ENCODE data around the gene CAMKK2. TPM values are rescaled to one million over a fixed set of nuclear protein-coding genes. Genes with fewer than 3 reads are reported as not detected.

The CAMKK2 gene
- total and polyA plus RNA-seq, 2 donors (not counting 1 experiment from before 2014, with no cell fraction given), result 19.3 to 26.4 TPM

GRCh38 chr12:121214855-121215745 is 81.4 kb downstream of the CAMKK2 start:
- peak overlapping the region; percentile 62 for H3K27ac ChIP-seq (ENCODE audit: insufficient read depth, low read length)
- H3K27me3 ChIP-seq (ENCODE audit: control insufficient read depth, insufficient read depth, low read length), result no peaks in the 10 kb centered on the region
- peaks cover 9% of the 10 kb centered on the region for H3K4me1 ChIP-seq (ENCODE audit: control insufficient read depth, extremely low read depth, insufficient read depth, low read length)
- H3K4me2 ChIP-seq (ENCODE audit: extremely low read depth, insufficient read depth, low read length), result peak overlapping the region; percentile 1
- TF ChIP-seq CTCF (conservative IDR thresholded peaks at IDR 0.05 in 1 of 2, IDR thresholded peaks at IDR 0.05 in 1 of 2; ENCODE audit: low read depth in 1 of 2, low read length in 2 of 2) (no peak), EZH2 (IDR thresholded peaks at IDR 0.05; ENCODE audit: low read length, missing control alignments) (no peak)
- peaks cover 1% of the 10 kb centered on the region for H3K79me2 ChIP-seq (ENCODE audit: control insufficient read depth, insufficient read depth, low read length)
- peaks cover 6% of the 10 kb centered on the region for H3K36me3 ChIP-seq (ENCODE audit: control insufficient read depth, insufficient read depth, low read length)
- no peak overlapping the region for H3K4me3 ChIP-seq (replicated peaks in 1 of 4; ENCODE audit: control extremely low read depth in 1 of 4, insufficient read depth in 1 of 4, low read depth in 3 of 4, low read length in 4 of 4)
- H3K9me3 ChIP-seq (ENCODE audit: control insufficient read depth, insufficient read depth, low read depth, low read length), result no peaks in the 10 kb centered on the region
- no peak overlapping the region for H2AFZ ChIP-seq (ENCODE audit: low read length)
- DNase-seq (ENCODE audit: low read depth in 2 of 2), result peak; percentile 87 to 96
- no peaks in the 10 kb centered on the region for H4K20me1 ChIP-seq (ENCODE audit: control insufficient read depth, extremely low read depth, insufficient read depth, low read length)
- no peak overlapping the region for H3K9ac ChIP-seq (ENCODE audit: insufficient read depth, low read length)

GRCh38 chr12:121214166-121214777 is 82.2 kb downstream of the CAMKK2 start:
- Histone ChIP-seq H4K20me1 (ENCODE audit: control insufficient read depth, extremely low read depth, insufficient read depth, low read length) (no peaks in the 10 kb centered on the region), H2AFZ (ENCODE audit: low read length) (no peak overlapping the region), H3K27ac (ENCODE audit: insufficient read depth, low read length) (peak overlapping the region; percentile 62), H3K4me1 (ENCODE audit: control insufficient read depth, extremely low read depth, insufficient read depth, low read length) (peaks cover 9% of the 10 kb centered on the region), H3K9me3 (ENCODE audit: control insufficient read depth, insufficient read depth, low read depth, low read length) (no peaks in the 10 kb centered on the region), H3K36me3 (ENCODE audit: control insufficient read depth, insufficient read depth, low read length) (peaks cover 6% of the 10 kb centered on the region), H3K27me3 (ENCODE audit: control insufficient read depth, insufficient read depth, low read length) (no peaks in the 10 kb centered on the region), H3K79me2 (ENCODE audit: control insufficient read depth, insufficient read depth, low read length) (peaks cover 1% of the 10 kb centered on the region), H3K4me2 (ENCODE audit: extremely low read depth, insufficient read depth, low read length) (peak overlapping the region; percentile 1), H3K4me3 (replicated peaks in 1 of 4; ENCODE audit: control extremely low read depth in 1 of 4, insufficient read depth in 1 of 4, low read depth in 3 of 4, low read length in 4 of 4) (no peak overlapping the region), H3K9ac (ENCODE audit: insufficient read depth, low read length) (no peak overlapping the region)
- TF ChIP-seq CTCF (conservative IDR thresholded peaks at IDR 0.05 in 1 of 2, IDR thresholded peaks at IDR 0.05 in 1 of 2; ENCODE audit: low read depth in 1 of 2, low read length in 2 of 2) (no peak), EZH2 (IDR thresholded peaks at IDR 0.05; ENCODE audit: low read length, missing control alignments) (no peak)
- peak; percentile 41 to 78 for DNase-seq (ENCODE audit: low read depth in 2 of 2)

- H4K20me1 ChIP-seq (ENCODE audit: control insufficient read depth, extremely low read depth, insufficient read depth, low read length), result no peaks in the 10 kb centered on the region
- H3K36me3 ChIP-seq (ENCODE audit: control insufficient read depth, insufficient read depth, low read length), result peaks cover 3% of the 10 kb centered on the region
- no peak overlapping the region for H3K27ac ChIP-seq (ENCODE audit: insufficient read depth, low read length)
- no peak for TF ChIP-seq CTCF (conservative IDR thresholded peaks at IDR 0.05 in 1 of 2, IDR thresholded peaks at IDR 0.05 in 1 of 2; ENCODE audit: low read depth in 1 of 2, low read length in 2 of 2)
- no peak for TF ChIP-seq EZH2 (IDR thresholded peaks at IDR 0.05; ENCODE audit: low read length, missing control alignments)
- no peak for DNase-seq (ENCODE audit: low read depth in 2 of 2)
- H3K4me2 ChIP-seq (ENCODE audit: extremely low read depth, insufficient read depth, low read length), result no peak overlapping the region
- H3K9me3 ChIP-seq (ENCODE audit: control insufficient read depth, insufficient read depth, low read depth, low read length), result no peaks in the 10 kb centered on the region
- no peak overlapping the region for H3K9ac ChIP-seq (ENCODE audit: insufficient read depth, low read length)
- no peak overlapping the region for H2AFZ ChIP-seq (ENCODE audit: low read length)
- H3K4me1 ChIP-seq (ENCODE audit: control insufficient read depth, extremely low read depth, insufficient read depth, low read length), result peaks cover 9% of the 10 kb centered on the region
- no peaks in the 10 kb centered on the region for H3K27me3 ChIP-seq (ENCODE audit: control insufficient read depth, insufficient read depth, low read length)
- H3K4me3 ChIP-seq (replicated peaks in 1 of 4; ENCODE audit: control extremely low read depth in 1 of 4, insufficient read depth in 1 of 4, low read depth in 3 of 4, low read length in 4 of 4), result no peak overlapping the region
- peaks cover 1% of the 10 kb centered on the region for H3K79me2 ChIP-seq (ENCODE audit: control insufficient read depth, insufficient read depth, low read length)
Measured at GRCh38 chr12:121212875-121213274, 83.6 kb downstream of the CAMKK2 start.

All from fibroblast of lung (primary cell).